Mammary epithelial cell (primary cell): Measurements from ENCODE around the gene C5AR1.

Experiments used
- CTCF ChIP-seq, 2 donors: IDR thresholded peaks in 1 of 2; conservative IDR thresholded peaks in 1 of 2; 2 replicates each; pipeline ENCODE4 v1.5.1; 2011 to 2012; ENCODE audit warnings: inconsistent platforms in 2 of 2, low read length in 2 of 2, mild to moderate bottlenecking in 2 of 2, control low read depth in 1 of 2, low read depth in 1 of 2; ENCODE audit not compliant: insufficient read depth in 1 of 2; ENCODE audit errors: extremely low read depth in 1 of 2
- EZH2 ChIP-seq: IDR thresholded peaks from 2 replicates; pipeline ENCODE4 v1.6.1; 2012; ENCODE audit warnings: low read length, inconsistent platforms, borderline replicate concordance

GRCh38 chr19:47268028-47268427 is 41.6 kb upstream of the C5AR1 start:
- no peak for TF ChIP-seq CTCF (conservative IDR thresholded peaks at IDR 0.05 in 1 of 2, IDR thresholded peaks at IDR 0.05 in 1 of 2; ENCODE audit: extremely low read depth in 1 of 2, insufficient read depth in 1 of 2, low read depth in 1 of 2, low read length in 2 of 2)
- TF ChIP-seq EZH2: no peak
